ENCODE data around the gene LHFPL2.
"Not testable (repeated sequence)": the region's sequence is repeated elsewhere in the genome, so short reads cannot be mapped to it uniquely, and the experiment has no call there.

The LHFPL2 gene

DNA sequence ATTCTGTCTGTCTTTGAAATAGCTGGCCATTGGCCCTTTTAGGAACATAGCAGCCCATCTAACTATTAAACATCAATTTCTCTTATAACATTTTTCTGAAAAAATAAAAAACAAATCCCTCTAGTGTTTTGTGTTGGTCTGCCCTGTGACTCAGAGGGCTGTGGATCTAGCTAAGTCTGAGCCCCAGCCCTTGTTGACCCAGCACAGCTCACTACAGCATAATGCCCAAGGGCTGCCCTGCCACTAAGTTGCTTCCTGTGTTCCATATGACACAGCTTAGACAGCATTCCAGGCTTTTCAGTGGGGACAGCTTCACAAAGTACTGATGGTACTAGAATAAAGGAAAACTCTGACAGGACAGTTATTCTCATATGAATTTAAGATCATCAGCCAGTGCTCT is 152.2 kb downstream of the LHFPL2 start:
- no peak for DNase-seq

- DNase-seq = no peak
Measured at GRCh38 chr5:78495800-78496199, 152.8 kb downstream of the LHFPL2 start.

DNA sequence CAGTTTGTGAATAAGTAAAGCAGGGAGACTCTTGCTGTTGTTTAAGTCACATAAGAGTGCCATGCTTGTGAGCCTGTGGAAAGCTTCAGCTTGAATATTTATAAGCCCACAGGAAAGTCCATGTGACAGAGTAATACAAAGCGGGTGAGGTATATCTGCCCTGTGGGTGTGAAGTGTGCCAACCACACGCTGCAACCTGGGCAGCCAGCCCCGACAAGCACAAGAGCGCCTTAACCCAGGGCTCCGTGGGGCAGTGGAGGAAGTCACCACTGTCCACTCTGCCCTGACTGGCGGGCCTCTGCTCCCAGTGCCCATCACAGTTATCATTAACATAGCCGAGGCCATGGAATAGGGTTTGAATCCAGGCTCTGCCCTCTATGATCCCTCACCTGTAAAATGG is 155.9 kb downstream of the LHFPL2 start:
- DNase-seq = no peak

- DNase-seq = no peak
Measured at GRCh38 chr5:78492224-78492623, 156.3 kb downstream of the LHFPL2 start.

DNA sequence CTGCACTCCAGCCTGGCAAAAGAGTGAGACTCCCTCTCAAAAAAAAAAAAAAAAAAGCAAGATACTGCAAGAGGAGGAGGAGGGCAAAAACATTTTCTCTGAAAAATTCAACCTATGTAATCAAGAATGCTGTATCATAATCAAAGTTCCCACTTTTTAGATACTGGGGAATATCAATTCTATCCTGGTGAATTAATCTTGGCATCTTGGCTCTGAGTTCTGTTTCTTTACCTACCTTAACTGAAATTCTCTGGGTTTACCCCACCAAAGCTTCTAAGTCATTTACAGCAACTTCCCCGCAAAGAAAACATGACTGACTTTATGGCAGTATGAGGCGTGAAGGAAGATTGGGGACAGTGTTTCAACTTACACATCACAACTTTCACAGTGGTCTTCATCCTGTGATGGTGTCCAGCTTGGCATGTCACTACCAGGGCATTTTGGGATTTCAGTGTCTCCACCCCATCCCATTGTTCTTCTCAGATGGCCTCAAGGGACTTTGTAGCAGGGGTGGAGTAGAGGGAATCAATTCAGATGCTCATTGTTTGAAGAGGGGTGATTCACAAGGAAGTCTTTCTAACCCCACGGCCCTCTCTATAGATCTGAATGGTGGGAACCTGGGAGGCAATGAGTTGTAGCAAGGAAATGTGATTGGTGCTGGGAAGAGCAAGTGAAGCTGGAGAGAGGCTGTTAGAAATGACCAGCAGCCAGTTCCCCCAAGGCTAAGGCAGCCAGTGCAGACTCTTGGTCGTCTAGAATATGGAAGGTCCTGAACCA is 157.7 kb downstream of the LHFPL2 start:
- no peak for DNase-seq

DNA sequence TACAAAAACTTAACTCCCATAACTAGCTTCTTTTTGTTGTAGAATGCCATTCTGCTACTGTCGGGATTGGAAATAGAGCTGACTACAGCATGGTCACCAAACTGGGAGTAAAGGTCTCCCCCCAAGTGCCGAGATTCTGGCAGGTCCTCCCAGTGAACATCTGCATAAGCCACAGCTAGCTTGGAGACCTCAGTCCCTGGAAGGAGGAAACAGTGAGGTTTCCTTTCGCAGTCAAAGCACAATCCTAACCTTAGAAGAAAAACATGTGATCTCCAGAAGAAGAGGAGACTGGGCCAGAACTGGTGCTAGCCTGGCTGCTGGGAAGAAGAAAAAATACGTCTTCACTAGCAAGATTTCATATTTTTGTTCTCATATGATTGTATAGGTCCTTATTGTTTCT is 160.7 kb downstream of the LHFPL2 start:
- DNase-seq = no peak

GRCh38 chr5:78486218-78486617 is 162.4 kb downstream of the LHFPL2 start:
- DNase-seq = no peak

DNA sequence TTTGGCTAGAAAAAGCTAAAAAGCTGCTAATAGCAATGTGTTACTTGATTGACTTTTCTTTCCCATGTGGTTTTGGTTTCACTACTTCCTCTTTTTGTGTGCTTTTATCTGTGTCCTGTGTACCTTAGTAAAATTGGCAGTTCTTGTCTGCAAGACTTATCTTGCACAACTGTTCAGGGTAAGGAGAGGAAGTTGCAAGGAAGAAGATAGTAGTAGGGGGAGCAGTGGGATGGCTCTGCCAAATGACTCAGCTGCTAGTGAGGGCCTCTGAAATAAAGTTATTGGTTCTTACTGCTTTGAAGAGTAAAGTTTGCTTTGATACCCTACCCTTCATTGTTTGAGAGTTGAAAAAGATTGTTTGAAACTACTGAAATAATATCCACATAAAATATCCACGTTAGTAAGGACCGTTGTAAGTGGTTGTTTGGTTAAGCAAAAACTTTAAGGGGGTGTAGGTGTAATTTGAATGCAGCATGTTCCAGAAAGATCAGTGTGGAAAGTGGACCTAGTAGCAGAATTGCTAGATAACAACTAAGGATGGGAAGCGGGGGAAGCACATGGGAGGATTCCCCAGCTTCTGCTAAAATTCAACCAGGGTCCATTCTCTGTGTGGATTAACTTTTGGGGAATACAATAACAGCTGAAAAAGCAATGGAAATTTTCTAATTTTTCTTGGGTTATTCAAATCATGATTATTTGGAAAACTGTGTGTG is 164.6 kb downstream of the LHFPL2 start:
- DNase-seq = peak; percentile 96

GRCh38 chr5:78482948-78483347 is 165.6 kb downstream of the LHFPL2 start:
- DNase-seq = no peak

- no peak for DNase-seq
Measured at GRCh38 chr5:78476795-78477194, 171.8 kb downstream of the LHFPL2 start.

- no peak for DNase-seq
Measured at GRCh38 chr5:78475370-78475769, 173.2 kb downstream of the LHFPL2 start.

GRCh38 chr5:78473751-78474150 is 174.8 kb downstream of the LHFPL2 start:
- peak; percentile 72 for DNase-seq

- DNase-seq = peak; percentile 81
Measured at GRCh38 chr5:78472469-78473106, 176.0 kb downstream of the LHFPL2 start.

GRCh38 chr5:78471896-78472295 is 176.7 kb downstream of the LHFPL2 start:
- DNase-seq = no peak

DNA sequence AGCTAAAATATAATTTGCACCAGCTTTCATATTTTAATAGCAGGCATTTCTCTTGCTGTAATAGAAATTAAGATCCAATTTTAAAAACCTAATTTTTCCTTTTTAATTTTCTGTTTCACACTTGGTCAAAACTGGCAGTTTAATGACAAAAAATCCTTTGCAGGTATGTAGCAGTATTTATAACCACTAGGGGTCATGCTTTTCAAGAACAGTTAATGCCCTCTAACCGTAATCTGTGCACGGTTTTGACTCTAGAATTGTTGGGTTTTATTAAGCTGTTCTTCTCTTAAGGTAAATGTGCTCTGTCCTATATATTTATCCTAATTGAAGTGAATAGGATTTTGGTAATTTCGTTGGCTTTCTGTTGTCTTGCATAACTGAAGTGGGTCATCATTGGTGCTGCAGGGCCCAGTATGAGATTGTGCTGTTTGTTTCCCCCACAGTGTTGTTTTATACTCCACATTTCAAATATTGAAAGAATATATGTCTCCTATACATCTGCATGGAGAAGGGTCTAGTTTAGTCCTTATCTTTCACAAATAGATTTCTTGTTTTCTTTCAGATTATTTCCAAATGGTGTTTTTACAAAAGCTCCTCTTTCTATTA is 180.7 kb downstream of the LHFPL2 start:
- DNase-seq = peak; percentile 87

DNA sequence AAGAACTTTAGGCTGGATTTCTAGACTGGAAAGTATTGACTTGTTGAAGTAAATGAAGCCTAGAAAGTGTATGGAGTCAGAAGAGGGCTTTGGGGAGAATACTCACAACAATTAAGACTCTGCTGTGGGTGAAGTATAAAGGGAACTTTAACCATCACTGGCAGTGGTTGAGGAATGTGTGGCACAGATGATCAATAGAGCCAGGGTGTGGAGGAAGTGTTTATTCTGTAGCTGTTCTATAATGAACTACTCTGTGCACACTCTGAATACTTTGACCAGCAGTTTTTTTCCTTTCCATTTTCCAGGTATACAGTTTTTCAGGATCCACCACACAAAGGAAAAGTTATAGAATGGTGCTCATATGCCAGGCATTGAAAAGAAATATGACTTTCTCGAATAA is 181.4 kb downstream of the LHFPL2 start:
- no peak for DNase-seq

DNA sequence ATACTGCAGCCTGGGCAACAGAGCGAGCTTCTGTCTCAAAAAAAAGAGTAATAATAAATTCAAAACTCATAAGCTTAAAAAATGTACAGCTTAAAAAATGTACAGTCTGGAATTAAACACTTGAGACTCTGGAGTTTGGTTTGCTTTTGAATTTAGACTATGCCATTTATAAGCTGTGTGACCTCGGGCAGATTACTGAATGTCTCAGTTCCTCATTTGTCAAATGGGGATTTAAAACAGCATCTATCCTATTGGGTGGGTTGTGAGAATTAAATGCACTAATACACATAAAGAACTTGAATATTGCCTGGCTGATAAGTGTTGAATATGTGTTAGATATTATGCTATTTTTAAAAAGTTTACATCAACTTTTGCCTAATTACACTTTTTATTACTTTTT is 189.7 kb downstream of the LHFPL2 start:
- DNase-seq = no peak

DNA sequence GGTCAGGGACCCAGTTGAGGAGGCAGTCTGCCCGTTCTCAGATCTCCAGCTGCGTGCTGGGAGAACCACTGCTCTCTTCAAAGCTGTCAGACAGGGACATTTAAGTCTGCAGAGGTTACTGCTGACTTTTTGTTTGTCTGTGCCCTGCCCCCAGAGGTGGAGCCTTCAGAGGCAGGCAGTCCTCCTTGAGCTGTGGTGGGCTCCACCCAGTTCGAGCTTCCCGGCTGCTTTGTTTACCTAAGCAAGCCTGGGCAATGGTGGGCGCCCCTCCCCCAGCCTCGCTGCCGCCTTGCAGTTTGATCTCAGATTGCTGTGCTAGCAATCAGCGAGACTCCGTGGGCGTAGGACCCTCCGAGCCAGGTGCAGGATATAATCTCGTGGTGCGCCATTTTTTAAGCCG is 191.1 kb downstream of the LHFPL2 start:
- DNase-seq = not testable (repeated sequence)

- no peak for DNase-seq
Measured at GRCh38 chr5:78449103-78449502, 199.5 kb downstream of the LHFPL2 start.

GRCh38 chr5:78447775-78448424 is 200.7 kb downstream of the LHFPL2 start:
- no peak for DNase-seq

Data from hematopoietic multipotent progenitor cell treated with erythropoietin and hydrocortisone succinate and interleukin-3 and kit ligand, for 6 days (in vitro differentiated cells).